Spleen (tissue), 11 donors: ENCODE data around the gene NADK. TPM values are rescaled to one million over a fixed set of nuclear protein-coding genes. Genes with fewer than 3 reads are reported as not detected.
A peak's percentile ranks its signal among the peaks of the same experiment; 100 is the strongest.

ENCODE experiments used
- DNase-seq: peaks from one replicate; pipeline ENCODE4 v3.0.0-alpha.2; 2020
- H3K27ac ChIP-seq, 8 donors: fragments of 200-600 bp; sonication (generic) in 7 of 8; 1 replicate in 4 of 8; 2 replicates in 4 of 8; pipeline versions ENCODE4 v1.5.0 to v1.8.0; 2016 to 2021; ENCODE audit warnings: inconsistent platforms in 4 of 8, mild to moderate bottlenecking in 4 of 8, moderate library complexity in 1 of 8
- H3K27me3 ChIP-seq, 7 donors: fragments of 200-600 bp; sonication (generic) in 6 of 7; replicated peaks in 1 of 7; 1 replicate in 4 of 7; 2 replicates in 3 of 7; pipeline versions ENCODE4 v1.5.0 to v1.8.0; 2016 to 2021; ENCODE audit warnings: inconsistent platforms in 3 of 7, mild to moderate bottlenecking in 1 of 7
- H3K36me3 ChIP-seq, 6 donors: fragments of 200-600 bp; sonication (generic) in 5 of 6; 1 replicate in 4 of 6; 2 replicates in 2 of 6; pipeline versions ENCODE4 v1.5.0 to v1.8.0; 2016 to 2021; ENCODE audit warnings: inconsistent platforms in 2 of 6
- H3K4me1 ChIP-seq, 6 donors: fragments of 200-600 bp; sonication (generic) in 5 of 6; 1 replicate in 3 of 6; 2 replicates in 3 of 6; pipeline versions ENCODE4 v1.5.0 to v1.8.0; 2016 to 2021; ENCODE audit warnings: inconsistent platforms in 3 of 6
- H3K4me3 ChIP-seq, 8 donors: fragments of 200-600 bp; sonication (generic) in 7 of 8; 1 replicate in 4 of 8; 2 replicates in 4 of 8; pipeline versions ENCODE4 v1.5.0 to v1.8.0; 2016 to 2021; ENCODE audit warnings: inconsistent platforms in 4 of 8, mild to moderate bottlenecking in 4 of 8, moderate library complexity in 2 of 8
- H3K9me3 ChIP-seq, 8 donors: fragments of 200-600 bp; sonication (generic) in 7 of 8; 1 replicate in 4 of 8; 2 replicates in 4 of 8; pipeline versions ENCODE4 v1.5.0 to v1.8.0; 2016 to 2021; ENCODE audit warnings: inconsistent platforms in 4 of 8
- CTCF ChIP-seq, 11 experiments: fragments of 200-600 bp in 7 of 11; fragments of 450-650 bp in 4 of 11; sonication (generic) in 4 of 11; IDR thresholded peaks in 8 of 11; conservative IDR thresholded peaks in 3 of 11; 1 replicate in 7 of 11; 2 replicates in 4 of 11; pipeline versions ENCODE4 v1.4.0 to v1.8.0; 2016 to 2021; ENCODE audit warnings: antibody characterized with exemption in 11 of 11, inconsistent platforms in 4 of 11, mild to moderate bottlenecking in 1 of 11
- POLR2A ChIP-seq, 3 donors: fragments of 450-650 bp; IDR thresholded peaks; one replicate each; pipeline ENCODE4 v1.5.1; 2017; ENCODE audit warnings: antibody characterized with exemption in 3 of 3, mild to moderate bottlenecking in 1 of 3
- POLR2AphosphoS5 ChIP-seq, 3 donors: sonication (generic); formaldehyde crosslinking; IDR thresholded peaks; one replicate each; pipeline ENCODE4 v1.5.1; 2017; ENCODE audit warnings: antibody characterized with exemption in 3 of 3
- WGBS, 5 donors: extraction: QIAGEN DNeasy Blood & Tissue Kit in 3 of 5; methylation state at CpG; one replicate each; pipeline versions ENCODE4 v1.1.5 to v1.1.7; 2013 to 2018; 5-methylcytosine and 5-hydroxymethylcytosine counted together
- intact Hi-C: fragments of 100-400 bp; cut with DNase I; formaldehyde crosslinking; loops from one replicate; pipeline ENCODE4 v1.15.0; 2023; ENCODE audit warnings: low total_unique reads
- polyA plus RNA-seq, 3 donors: library from polyadenylated mRNA; stranded (reverse); fragments of 200-250 nt; gene quantifications; one replicate each; pipeline ENCODE4 v1.2.1, GENCODE V29; 2013
- total RNA-seq, 7 donors: library from RNA; depleted of rRNA in 3 of 7; stranded (reverse); fragments of >200 nt in 3 of 7; fragmentation: NEBNext Ultra II Directional in 4 of 7; extraction: Animal tissue kit (Norgen Biotek cat#: 25700) in 4 of 7; gene quantifications; one replicate each; pipeline versions ENCODE4 v1.1.0 to v1.2.1, GENCODE V29; 2016 to 2021
- donor health status: healthy with polysubstance abuse.
- donor health status: DM: no; HTN: no; CAD: no; lungs with moderate emphysema.
- donor health status: DM: no; HTN: no; CAD: no.
- donor health status: Bipolar disorder and iron deficiency.
- donor health status: healthy.
- donor health status: DM: no; HTN: no; CAD: no.
- donor health status: DM: yes; HTN: yes; CAD: no.

NADK gene
- total and polyA plus RNA-seq, 10 donors, result 62.6 to 271 (median 179) TPM

GRCh38 chr1:1758059-1758621 lies 20.1 kb downstream of the NADK start:
- TF ChIP-seq POLR2A (IDR thresholded peaks at IDR 0.05) (no peak), POLR2AphosphoS5 (IDR thresholded peaks at IDR 0.05) (no peak), CTCF (IDR thresholded peaks at IDR 0.05 in 8 of 11, conservative IDR thresholded peaks at IDR 0.05 in 3 of 11) (no peak)
- Histone ChIP-seq H3K27me3 (no peaks in the 10 kb centered on the region), H3K36me3 (peaks cover 10 to 100% (median 96%) of the 10 kb centered on the region in 6 donors), H3K27ac (peak overlapping the region in 6 of 8 donors; percentile 60 to 77 (median 70)), H3K4me3 (no peak overlapping the region), H3K4me1 (peaks cover 0 to 61% (median 28%) of the 10 kb centered on the region in 6 donors), H3K9me3 (no peaks in the 10 kb centered on the region)
- DNase-seq, result peak; percentile 69
- WGBS, 5 donors, result 84 to 95% (median 90%) methylated on average over 18 to 27 of the region's 27 CpGs
- intact Hi-C loops, result no loop called here

GRCh38 chr1:1757422-1758058 lies 20.7 kb downstream of the NADK start:
- TF ChIP-seq POLR2A (IDR thresholded peaks at IDR 0.05) (no peak), POLR2AphosphoS5 (IDR thresholded peaks at IDR 0.05) (peak in 1 of 3 donors; percentile 4), CTCF (IDR thresholded peaks at IDR 0.05 in 8 of 11, conservative IDR thresholded peaks at IDR 0.05 in 3 of 11) (no peak)
- intact Hi-C loops, result no loop called here
- 92 to 95% (median 93%) methylated on average over 25 of the region's 25 CpGs for WGBS, 5 donors
- no peaks in the 10 kb centered on the region for H3K9me3 ChIP-seq
- peaks cover 0 to 61% (median 29%) of the 10 kb centered on the region in 6 donors for H3K4me1 ChIP-seq
- peak; percentile 72 for DNase-seq
- H3K4me3 ChIP-seq, result no peak overlapping the region
- peak overlapping the region in 5 of 8 donors; percentile 60 to 77 (median 71) for H3K27ac ChIP-seq
- H3K36me3 ChIP-seq, result peaks cover 10 to 100% (median 95%) of the 10 kb centered on the region in 6 donors
- H3K27me3 ChIP-seq, result no peaks in the 10 kb centered on the region

- no peak overlapping the region for H3K27ac ChIP-seq
- intact Hi-C loops, result no loop called here
- WGBS, 5 donors, result 83 to 91% (median 88%) methylated on average over 30 to 33 of the region's 33 CpGs
- peak; percentile 66 for DNase-seq
- H3K4me3 ChIP-seq, result no peak overlapping the region
- H3K27me3 ChIP-seq, result no peaks in the 10 kb centered on the region
- no peaks in the 10 kb centered on the region for H3K9me3 ChIP-seq
- TF ChIP-seq CTCF (IDR thresholded peaks at IDR 0.05 in 8 of 11, conservative IDR thresholded peaks at IDR 0.05 in 3 of 11), result no peak
- peak in 2 of 3 donors; percentile 18 to 64 for TF ChIP-seq POLR2AphosphoS5 (IDR thresholded peaks at IDR 0.05)
- no peak for TF ChIP-seq POLR2A (IDR thresholded peaks at IDR 0.05)
- H3K36me3 ChIP-seq, result peaks cover 10 to 99% (median 94%) of the 10 kb centered on the region in 6 donors
- peaks cover 0 to 60% (median 29%) of the 10 kb centered on the region in 6 donors for H3K4me1 ChIP-seq
Measured at GRCh38 chr1:1756661-1757421, 21.4 kb downstream of the NADK start.

- peaks cover 10 to 90% (median 84%) of the 10 kb centered on the region in 6 donors for H3K36me3 ChIP-seq
- no peaks in the 10 kb centered on the region for H3K27me3 ChIP-seq
- H3K27ac ChIP-seq, result no peak overlapping the region
- H3K4me3 ChIP-seq, result no peak overlapping the region
- H3K9me3 ChIP-seq, result no peaks in the 10 kb centered on the region
- DNase-seq, result peak; percentile 55
- peaks cover 0 to 56% (median 29%) of the 10 kb centered on the region in 6 donors for H3K4me1 ChIP-seq
- WGBS, 5 donors, result 88 to 95% (median 89%) methylated on average over 14 to 15 of the region's 15 CpGs
- intact Hi-C loops, result no loop called here
- TF ChIP-seq POLR2AphosphoS5 (IDR thresholded peaks at IDR 0.05) (peak in 1 of 3 donors; percentile 46), CTCF (IDR thresholded peaks at IDR 0.05 in 8 of 11, conservative IDR thresholded peaks at IDR 0.05 in 3 of 11) (no peak)
Measured at GRCh38 chr1:1755852-1756251, 22.4 kb downstream of the NADK start.
